ENCODE measurements around the gene HSP90AB1. TPM values are rescaled to one million over a fixed set of nuclear protein-coding genes. Genes with fewer than 3 reads are reported as not detected.
A peak's percentile ranks its signal among the peaks of the same experiment; 100 is the strongest.

The HSP90AB1 gene
- total and polyA plus RNA-seq, 9 of the 15 experiments (the other 6 are each of a cell fraction or from before 2014, with no cell fraction given) = 1,780 to 3,358 (median 2,262) TPM

- Histone ChIP-seq H3K79me2 (ENCODE audit: control insufficient read depth, insufficient read depth, low read length) (no peaks in the 10 kb centered on the region), H3K9me3 (replicated peaks; ENCODE audit: control insufficient read depth, insufficient read depth, low read depth, low read length) (no peaks in the 10 kb centered on the region), H3K9me1 (ENCODE audit: control insufficient read depth, insufficient read depth, low read length) (no peaks in the 10 kb centered on the region), H3K27me3 (ENCODE audit: control insufficient read depth in 2 of 2, insufficient read depth in 2 of 2, low read length in 2 of 2) (peaks cover 55 to 85% of the 10 kb centered on the region in 2 experiments), H3K4me2 (ENCODE audit: insufficient read depth, low read length) (no peak overlapping the region), H3K4me1 (replicated peaks in 1 of 2; ENCODE audit: control insufficient read depth in 2 of 2, insufficient read depth in 2 of 2, low read length in 2 of 2) (peaks cover 0 to 9% of the 10 kb centered on the region in 2 experiments; a peak in 2 of 5 replicates), H3K27ac (ENCODE audit: extremely low read depth, low read depth, low read length) (no peak overlapping the region), H2AFZ (ENCODE audit: low read depth, low read length) (no peak overlapping the region), H3K36me3 (ENCODE audit: control insufficient read depth, insufficient read depth, low read length) (no peaks in the 10 kb centered on the region), H4K20me1 (replicated peaks; ENCODE audit: control insufficient read depth, insufficient read depth, low read length) (no peaks in the 10 kb centered on the region; the same call in 1 of the 2 replicates), H3K4me3 (no peak overlapping the region), H3K9ac (ENCODE audit: insufficient read depth in 1 of 2, low read depth in 2 of 2, low read length in 2 of 2) (no peak overlapping the region)
- in situ Hi-C loops (cut with MboI) = no loop called here
- DNase-seq (ENCODE audit: extremely low read depth in 1 of 4, low spot score in 3 of 4) (no peak), ATAC-seq (no peak), FAIRE-seq (no peak)
- ChIA-PET CTCF (ENCODE audit: low intra/inter-chr PET ratio) (no interaction called here), POLR2A (interaction anchor here (0.7 to 5.1 kb wide), 4 partner anchors 8 to 113 kb away, joined by 3 to 20 read pairs (median 5); partner anchors contain the start of gene HSP90AB1)
- BruUV-seq (replicated peaks) = no TSS peak
- intact Hi-C loops (cut with micrococcal nuclease) = no loop called here
- TF ChIP-seq U2AF2 (optimal IDR thresholded peaks at IDR 0.05; ENCODE audit: low read depth, low read length) = no peak
- peak; percentile 40; the same call in 1 of the 2 replicates for TF ChIP-seq ZNF263 (CRISPR knock-in tag; IDR thresholded peaks at IDR 0.05; ENCODE audit: borderline replicate concordance)
- 0% methylated on average over 4 of the region's 4 CpGs for WGBS (ENCODE audit: insufficient coverage, low coverage, missing lambda C conversion rate)
Observed at GRCh38 chr6:44284867-44285266, 38.0 kb downstream of the HSP90AB1 start.

GRCh38 chr6:44285552-44286284 is 38.8 kb downstream of the HSP90AB1 start:
- DNase-seq (ENCODE audit: extremely low read depth in 1 of 4, low spot score in 3 of 4) = peak in 2 of 4 experiments; percentile 47 to 55
- CTCF ChIA-PET (ENCODE audit: low intra/inter-chr PET ratio) = no interaction called here
- Histone ChIP-seq H3K4me1 (replicated peaks in 1 of 2; ENCODE audit: control insufficient read depth in 2 of 2, insufficient read depth in 2 of 2, low read length in 2 of 2) (peaks cover 0 to 9% of the 10 kb centered on the region in 2 experiments; a peak in 2 of 5 replicates), H3K36me3 (ENCODE audit: control insufficient read depth, insufficient read depth, low read length) (no peaks in the 10 kb centered on the region), H3K27me3 (ENCODE audit: control insufficient read depth in 2 of 2, insufficient read depth in 2 of 2, low read length in 2 of 2) (peaks cover 51 to 86% of the 10 kb centered on the region in 2 experiments), H3K4me2 (ENCODE audit: insufficient read depth, low read length) (no peak overlapping the region), H3K27ac (ENCODE audit: extremely low read depth, low read depth, low read length) (no peak overlapping the region), H4K20me1 (replicated peaks; ENCODE audit: control insufficient read depth, insufficient read depth, low read length) (no peaks in the 10 kb centered on the region; the same call in 1 of the 2 replicates), H3K9ac (ENCODE audit: insufficient read depth in 1 of 2, low read depth in 2 of 2, low read length in 2 of 2) (peak overlapping the region in 1 of 2 experiments; percentile 4; a peak in 1 of 4 replicates), H3K9me1 (ENCODE audit: control insufficient read depth, insufficient read depth, low read length) (no peaks in the 10 kb centered on the region), H3K9me3 (replicated peaks; ENCODE audit: control insufficient read depth, insufficient read depth, low read depth, low read length) (no peaks in the 10 kb centered on the region), H3K4me3 (no peak overlapping the region), H3K79me2 (ENCODE audit: control insufficient read depth, insufficient read depth, low read length) (no peaks in the 10 kb centered on the region), H2AFZ (ENCODE audit: low read depth, low read length) (no peak overlapping the region)
- WGBS (ENCODE audit: insufficient coverage, low coverage, missing lambda C conversion rate) = 5% methylated on average over 25 of the region's 25 CpGs
- BruUV-seq (replicated peaks) = no TSS peak
- peak; percentile 72 for ATAC-seq
- in situ Hi-C loops (cut with MboI) (no loop called here), intact Hi-C loops (cut with micrococcal nuclease) (no loop called here)
- POLR2A ChIA-PET = interaction anchor here (0.7 to 5.1 kb wide), 3 partner anchors 11 to 112 kb away, joined by 3 to 20 read pairs (median 6); partner anchors contain the start of gene HSP90AB1
- FAIRE-seq = peak; percentile 73
- no peak for TF ChIP-seq CTCFL (IDR thresholded peaks at IDR 0.05; ENCODE audit: borderline replicate concordance, insufficient read depth, low read depth, low read length, poor library complexity, severe bottlenecking)
- no peak for TF ChIP-seq ZNF444 (CRISPR knock-in tag; IDR thresholded peaks at IDR 0.05)
- TF ChIP-seq KDM4B (IDR thresholded peaks at IDR 0.05; ENCODE audit: borderline replicate concordance in 2 of 2, low read depth in 1 of 2) = no peak
- TF ChIP-seq ZNF280A (IDR thresholded peaks at IDR 0.05; ENCODE audit: low read depth, partially characterized antibody) = no peak

Measured in K562 (cell line).